T-helper 9 cell (primary cell): Measurements from ENCODE around the gene SUMO3.

Experiments
- DNase-seq: peaks from one replicate; pipeline ENCODE4 v3.0.0-alpha.2; 2020

SUMO3 gene

DNA sequence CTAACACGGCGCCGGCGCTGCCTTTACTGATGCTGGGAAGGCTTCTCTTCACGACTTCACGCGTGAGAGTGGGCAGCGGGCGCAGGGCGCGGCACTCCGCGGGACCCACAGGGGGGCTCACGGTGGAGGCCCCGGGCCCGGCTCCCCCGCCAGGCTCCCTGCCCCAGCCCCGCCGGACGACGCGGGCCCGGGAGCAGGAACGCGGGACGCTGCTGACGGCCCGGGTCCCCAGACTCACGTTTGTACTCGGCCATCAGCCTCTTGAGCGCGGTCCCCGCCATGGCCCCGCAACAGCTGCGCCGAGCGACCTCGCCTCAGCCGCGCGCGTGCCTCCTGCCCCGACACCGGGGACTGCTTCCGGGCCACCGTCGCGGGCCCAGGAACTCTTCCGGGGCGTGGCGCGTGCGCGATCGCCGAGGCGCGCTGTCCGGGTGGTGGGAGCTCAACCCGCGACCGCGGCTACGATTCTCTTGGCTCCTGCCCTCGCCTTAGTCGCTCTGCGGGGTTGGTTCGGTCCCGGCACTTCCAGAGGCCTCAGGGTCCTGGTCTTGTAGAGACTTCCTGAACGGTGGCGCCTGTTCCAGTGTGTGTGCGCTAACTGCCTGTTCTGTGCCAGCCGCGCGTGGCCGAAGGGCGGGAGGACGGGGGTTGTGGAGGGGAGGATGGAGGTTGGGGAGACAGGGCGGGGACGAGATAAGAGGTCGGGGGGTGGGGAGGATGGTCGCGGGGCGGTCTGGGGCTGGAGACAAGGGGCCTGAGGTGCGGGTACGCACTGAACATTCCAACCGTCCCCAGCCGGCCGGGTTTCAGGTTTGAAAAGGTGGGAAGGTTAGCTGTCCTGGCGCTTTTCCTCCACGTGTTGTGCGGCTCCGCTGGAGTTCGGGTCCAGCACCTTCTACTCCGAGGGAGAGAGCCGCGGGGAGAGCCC lies 16.1 kb downstream of the SUMO3 start, which contains the start of gene UBE2G2:
UBE2G2 (minus strand) TSS at position 353 of the 928 bp plus-strand sequence; CDS start at position 281, 72 bp downstream.
- DNase-seq, result peak; percentile 87

DNA sequence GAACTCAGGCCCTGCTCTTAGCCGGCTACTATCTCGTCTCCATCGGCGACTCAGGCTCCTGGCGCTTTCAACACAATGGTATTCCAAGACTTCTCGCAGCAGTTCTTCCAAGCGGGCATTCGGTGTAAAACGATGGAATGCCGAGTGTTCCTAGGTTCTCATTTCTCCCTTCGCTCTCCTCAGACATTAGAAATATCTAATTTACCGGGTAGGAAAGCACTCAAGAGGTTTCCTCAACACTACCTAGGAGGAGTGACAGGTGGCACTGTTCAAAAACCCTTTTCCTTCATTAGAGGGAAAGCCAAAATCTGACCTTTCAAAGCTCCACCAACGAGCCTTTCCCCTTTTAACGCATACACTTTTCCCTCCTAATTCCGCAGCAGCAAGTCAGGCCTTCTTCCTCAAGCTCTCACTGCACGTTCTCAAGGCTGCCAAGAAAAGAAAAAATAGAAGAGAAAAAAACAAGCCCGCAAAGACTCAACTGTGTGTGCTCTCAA lies 16.8 kb downstream of the SUMO3 start:
- no peak for DNase-seq

DNA sequence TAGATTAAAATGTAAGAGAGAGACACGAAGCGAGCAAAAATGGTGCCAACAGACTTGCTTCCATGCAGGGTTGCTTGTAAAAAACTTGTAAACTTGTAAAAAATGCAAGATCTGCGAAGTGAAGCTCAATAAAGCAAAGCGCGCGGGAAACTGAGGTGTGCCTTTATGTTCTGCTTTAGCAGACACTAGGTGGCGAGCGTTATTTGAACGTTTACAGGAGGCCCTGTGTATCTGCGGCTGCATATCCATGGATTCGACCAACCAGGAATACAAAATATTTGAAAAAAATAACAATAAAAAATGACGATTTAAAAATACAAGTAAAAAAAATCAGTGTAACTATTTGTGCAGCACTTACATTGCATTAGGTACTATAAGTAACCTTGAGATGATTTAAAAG lies 17.8 kb downstream of the SUMO3 start:
- no peak for DNase-seq

DNA sequence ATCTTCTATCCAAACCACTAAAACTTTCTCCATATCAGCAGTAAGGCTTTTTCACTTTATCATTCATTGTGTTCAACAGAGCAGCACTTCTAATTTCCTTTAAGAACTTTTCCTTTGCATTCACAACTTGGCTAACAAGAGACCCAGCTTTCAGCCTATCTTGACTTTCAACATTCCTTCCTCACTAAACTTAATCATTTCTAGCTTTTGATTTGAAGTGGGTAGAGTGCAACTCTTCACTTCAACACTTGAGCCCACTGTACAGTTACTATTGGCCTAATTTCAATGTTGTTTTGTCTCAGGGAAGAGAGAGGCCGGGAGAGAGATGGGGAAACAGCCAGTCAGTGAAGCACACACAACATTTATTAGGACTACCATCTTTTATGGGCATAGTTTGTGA lies 18.2 kb downstream of the SUMO3 start:
- no peak for DNase-seq

DNA sequence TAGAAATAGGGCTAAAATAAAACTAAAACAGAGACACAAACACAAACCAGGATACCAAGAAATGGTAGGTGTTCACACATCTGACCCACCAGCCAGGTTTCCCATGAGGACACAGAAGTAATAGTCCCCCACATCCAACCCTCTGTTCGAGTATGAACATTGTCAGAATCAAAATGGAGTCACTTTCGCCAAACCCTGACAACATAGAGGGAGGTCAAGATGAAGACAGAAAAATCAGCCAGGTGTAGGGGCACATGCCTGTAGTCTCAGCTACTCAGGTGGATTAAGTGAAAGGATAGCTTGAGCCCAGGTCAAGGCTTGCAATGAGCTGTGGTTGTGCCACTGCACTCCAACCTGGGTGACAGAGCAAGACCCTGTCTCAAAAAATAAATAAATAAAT lies 20.1 kb downstream of the SUMO3 start:
- no peak for DNase-seq

DNA sequence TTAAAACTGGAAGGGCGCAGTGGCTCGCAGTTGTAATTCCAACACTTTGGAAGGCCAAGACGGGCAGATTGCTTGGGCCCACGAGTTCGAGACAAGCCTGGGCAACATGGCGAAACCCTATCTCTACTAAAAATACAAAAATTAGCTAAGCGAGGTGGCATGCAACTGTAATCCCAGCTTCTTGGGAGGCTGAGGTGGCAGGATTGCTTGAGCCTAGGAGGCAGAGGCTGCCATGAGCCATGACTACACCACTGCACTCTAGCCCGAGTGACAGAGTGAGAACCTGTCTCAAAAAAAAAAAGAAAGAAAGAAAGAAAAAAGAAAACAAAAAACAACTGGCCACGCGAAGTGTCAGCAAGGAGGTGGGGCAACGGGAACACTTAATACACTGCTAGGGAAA lies 22.5 kb downstream of the SUMO3 start:
- no peak for DNase-seq

DNA sequence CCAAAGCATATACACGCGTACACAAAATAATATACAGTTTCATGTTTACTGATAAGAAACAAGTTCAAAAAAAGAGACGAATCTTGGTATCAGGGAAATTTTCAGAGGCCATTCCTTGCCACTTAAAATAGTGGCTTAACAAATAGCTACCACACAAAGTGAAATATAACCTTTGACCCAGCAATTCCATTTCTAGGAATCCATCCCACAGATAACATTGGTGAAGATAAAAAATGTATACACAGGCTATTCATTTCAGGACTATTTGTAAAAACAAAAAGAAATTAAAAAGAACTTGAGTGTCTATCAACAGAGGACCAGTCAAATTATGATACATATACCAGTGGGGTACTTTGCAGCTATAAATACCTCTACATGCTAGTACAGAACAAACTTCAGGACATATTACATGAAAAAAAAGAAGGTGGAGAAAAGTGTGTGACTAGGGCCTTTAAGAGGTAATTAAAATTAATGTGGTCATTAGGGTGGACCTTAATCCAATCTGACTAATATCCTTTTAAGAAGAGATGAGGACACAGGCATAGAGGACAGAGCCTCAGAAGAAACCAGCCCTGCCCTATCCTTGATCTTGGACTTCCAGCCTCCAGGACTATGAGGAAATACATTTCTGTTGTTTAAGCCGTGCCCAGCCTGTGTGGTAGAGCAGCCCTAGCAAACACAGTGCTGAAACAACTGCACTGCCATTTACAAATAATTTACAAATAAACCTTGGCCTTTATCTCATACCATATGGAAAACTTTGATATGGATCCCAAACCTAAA lies 24.1 kb downstream of the SUMO3 start:
- DNase-seq, result no peak

DNA sequence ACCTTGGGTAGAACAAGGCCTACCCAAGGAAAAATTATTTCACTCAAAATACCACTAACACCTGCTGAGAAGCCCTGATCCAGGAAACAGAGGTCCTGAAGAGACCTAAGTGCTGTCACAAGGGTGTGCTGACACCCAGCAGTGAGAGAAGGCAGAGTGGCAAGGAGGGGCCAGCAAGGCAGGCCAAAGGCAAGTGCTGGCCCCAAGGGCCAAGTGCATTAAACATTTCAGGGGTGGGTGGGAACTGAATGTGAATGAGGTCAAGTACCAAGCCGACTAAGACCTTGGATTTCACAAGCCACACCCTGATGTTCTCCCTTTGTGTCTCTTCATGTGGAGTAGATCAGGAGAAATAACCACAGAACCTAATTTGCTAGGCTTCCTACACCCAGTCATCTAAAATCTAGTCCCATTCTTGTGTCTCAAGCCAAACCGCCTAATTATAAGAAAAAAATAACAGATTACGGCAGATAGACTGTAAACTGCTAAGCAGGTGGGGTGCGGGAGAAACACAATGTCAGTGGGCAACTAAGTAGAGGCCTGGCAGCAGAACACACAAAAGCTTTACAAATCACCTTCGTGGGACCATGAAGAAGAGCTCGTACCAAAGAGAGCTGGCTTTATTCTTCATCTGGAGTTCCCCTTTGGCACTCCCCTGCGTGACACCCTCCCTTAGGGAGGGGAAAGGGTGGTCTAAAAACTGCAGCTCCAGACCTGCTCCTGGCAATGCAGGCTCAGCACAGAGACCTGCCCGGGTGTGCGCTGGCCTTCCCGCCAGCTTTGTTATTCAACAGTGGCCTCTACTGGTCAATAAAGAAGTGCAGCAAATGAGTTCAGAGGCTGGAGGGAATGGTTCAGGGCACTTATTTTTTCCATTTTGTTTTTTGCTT lies 24.9 kb downstream of the SUMO3 start:
- DNase-seq, result peak; percentile 31

DNA sequence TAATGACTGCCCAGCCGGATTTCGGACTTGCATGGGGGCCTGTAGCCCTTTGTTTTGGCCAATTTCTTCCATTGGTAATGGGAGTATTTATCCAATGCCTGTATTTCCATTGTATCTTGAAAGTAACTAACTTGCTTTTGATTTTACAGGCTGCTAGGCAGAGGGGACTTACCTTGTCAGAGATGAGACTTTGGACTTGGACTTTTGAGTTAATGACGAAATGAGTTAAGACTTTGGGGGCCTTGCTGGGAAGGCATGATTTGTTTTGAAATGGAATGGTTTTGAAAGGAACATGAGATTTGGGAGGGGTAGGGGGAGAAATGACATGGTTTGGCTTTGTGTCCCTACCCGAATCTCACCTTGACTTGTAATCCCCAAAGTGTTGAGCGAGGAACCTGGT lies 25.9 kb downstream of the SUMO3 start:
- DNase-seq, result no peak

DNA sequence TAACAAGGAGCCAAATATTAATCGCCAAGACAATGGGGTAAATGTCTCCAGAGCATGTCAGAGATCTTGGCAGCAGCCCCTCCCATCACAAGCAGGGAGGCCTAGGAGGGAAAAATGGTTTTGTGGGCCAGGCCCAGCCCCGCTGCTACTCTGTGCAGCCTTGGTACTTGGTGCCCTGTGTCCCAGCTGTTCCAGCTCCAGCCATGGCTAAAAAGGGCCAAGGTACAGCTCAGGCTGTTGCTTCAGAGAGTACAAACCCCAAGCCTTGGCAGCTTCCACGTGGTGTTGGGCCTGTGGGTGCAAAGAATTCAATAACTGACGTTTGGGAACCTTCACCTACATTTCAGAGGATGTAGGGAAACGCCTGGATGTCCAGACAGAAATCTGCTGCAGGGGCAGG lies 26.6 kb downstream of the SUMO3 start:
- no peak for DNase-seq

DNA sequence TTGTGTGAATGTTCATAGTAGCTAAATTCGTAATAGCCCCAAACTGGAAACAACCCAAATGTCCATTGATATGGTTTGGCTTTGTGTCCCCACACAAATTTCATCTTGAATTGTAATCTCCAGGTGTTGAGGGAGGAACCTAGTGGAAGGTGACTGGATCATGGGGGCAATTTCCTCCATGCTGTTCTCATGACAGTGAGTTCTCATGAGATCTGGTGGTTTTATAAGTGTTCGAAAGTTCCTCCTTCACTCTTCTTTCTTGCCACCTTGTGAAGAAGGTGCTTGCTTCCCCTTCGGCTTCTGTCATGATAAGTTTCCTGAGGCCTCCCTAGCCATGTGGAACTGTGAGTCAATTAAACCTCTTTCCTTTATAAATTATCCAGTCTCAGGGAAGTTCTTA lies 27.5 kb downstream of the SUMO3 start:
- no peak for DNase-seq

DNA sequence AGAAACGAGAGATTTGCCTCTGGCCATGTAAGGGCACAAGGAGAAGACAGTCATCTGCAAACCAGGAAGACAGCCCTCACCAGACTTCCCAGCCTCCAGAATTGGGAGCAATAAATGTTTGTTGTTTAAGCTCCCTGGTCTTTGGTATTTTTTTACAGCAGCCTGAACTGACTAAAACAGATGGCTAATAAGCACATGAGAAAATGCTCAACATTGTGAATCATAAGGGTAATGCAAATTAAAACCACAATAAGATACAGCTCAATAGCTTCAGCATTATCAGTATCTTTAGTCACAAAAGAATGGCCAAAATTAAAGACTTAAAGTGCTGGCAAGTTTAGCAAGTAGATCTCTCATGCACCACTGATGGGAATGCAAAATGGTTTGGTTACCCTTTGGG lies 28.0 kb downstream of the SUMO3 start:
- DNase-seq, result no peak

DNA sequence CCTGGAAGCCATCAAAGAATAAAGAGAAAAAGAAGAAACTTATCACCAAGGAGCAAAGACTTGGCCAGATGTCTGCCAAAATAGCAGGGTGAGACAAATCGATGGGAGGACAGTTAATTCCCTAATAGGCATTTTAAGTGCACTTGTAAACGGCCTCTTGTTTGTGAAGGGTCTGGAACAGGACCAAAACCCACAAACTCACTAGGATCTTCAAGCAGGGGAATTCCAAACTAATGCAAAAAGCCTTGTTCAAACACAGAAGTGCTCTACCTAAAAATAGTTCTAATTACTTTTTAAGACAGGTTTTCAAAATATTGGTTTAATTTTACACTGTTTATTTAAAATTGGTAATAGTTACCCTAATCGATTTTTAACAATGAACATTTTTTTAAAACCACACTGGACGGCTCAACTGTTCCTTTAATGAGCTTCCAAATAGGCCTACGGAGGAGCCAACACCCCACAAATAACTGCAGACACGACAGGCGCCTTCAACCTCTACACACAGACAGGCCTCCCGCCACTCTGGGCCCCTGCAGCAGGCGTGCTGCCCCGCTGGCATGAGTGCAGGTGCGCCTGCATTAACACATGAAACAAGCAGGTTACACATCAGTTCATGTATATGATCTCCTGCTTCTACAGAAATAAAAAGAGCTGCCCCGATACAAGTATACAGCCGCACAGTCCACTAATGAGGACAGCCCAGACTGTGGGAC lies 32.1 kb downstream of the SUMO3 start:
- no peak for DNase-seq

DNA sequence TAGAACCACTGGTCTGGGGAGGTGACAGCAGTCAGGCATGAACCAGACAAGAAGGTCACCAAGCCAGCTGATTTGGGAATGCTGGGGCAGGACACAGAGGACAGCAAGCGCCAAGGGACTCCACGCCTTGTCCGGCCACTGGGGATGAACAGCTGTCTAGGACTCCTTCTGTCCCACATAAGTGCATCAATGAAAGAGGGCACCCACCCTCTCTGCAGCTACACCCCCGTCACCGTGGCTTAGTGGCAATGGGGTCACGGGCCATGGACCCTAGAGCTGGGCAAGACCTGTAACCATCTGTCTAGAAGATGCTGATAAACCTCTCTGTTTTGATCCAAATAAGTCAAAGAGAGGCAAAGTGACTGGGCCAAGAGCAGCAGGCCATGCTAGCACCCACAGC lies 33.1 kb downstream of the SUMO3 start:
- DNase-seq, result no peak

DNA sequence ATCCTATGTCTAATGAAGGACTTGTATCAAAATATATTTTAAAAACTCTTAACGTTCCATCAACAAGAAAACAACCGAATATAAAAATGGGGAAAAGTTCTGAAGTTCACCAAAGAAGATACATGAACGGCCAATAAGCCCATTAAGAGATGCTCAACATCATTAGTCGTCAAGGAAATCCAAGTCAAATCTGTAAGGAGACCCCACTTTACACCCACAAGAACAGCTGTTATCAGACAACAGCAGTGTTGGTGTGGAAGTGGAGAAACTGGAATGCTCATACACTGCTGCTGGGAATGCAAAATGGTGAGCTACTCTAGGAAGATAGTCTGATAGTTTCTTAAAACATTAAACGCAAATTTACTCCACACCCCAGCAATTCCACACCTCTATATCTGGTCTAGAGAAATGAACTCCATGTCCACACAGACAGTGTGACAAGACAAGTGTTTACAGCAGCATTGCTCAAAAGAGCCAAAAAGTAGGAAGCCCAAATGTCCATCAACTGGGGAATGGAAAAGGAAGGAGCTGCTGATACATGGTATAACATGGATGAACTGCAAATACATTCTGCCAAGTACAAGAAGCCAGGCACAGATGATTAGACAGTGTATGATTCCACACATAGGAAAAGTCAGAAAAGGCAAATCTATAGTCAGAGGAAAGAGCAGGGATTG lies 34.7 kb downstream of the SUMO3 start:
- no peak for DNase-seq

DNA sequence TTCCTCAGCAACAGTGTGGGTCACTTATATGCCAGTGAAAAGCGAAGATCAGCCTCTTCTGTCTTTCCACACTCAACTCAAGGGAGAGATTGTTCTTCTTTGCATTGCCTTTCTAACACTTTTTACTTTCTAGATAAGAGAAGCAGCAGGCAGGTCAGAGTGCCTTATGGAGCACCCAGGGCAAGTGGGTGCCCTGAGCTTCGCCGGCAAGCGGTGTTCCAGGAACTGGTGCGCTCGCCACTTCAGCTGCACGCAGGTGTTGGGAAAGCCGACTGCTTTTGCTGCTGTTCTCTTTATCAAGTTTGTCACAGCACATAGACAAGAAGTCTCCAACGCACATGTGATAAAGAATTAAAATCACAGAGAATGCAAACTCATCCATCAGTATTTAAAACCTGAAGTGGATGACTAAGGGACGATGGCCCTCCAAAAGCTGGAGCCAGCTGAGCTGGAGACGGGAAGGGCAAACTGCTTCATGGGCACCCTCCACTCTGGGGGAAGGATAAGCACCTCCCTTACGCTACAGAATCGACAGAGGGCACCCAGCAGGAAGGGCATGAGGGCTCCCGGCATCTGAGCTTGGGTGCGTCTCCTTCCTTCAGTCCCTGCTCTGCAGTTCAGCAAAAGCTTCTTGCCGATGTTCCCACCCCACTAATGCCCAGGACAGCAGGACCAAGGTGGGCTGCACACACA lies 36.9 kb downstream of the SUMO3 start:
- no peak for DNase-seq

DNA sequence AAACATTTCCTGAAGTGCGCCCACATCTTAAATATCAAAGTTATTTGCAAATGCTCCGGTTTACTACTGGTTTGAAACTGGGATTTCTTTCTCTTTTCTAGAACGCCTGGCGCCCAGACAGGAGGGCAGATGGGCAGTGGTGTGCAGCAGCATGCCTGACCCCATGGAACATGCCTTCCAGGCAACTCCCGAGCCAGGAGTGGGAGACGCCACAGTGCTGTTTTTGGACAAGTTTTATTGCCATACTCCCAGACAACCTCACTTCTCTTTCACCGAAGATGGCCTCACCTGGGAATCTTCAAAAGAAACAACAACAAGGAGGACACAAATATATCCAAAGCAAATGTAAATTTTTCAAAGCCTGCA lies 37.7 kb downstream of the SUMO3 start:
- no peak for DNase-seq

DNA sequence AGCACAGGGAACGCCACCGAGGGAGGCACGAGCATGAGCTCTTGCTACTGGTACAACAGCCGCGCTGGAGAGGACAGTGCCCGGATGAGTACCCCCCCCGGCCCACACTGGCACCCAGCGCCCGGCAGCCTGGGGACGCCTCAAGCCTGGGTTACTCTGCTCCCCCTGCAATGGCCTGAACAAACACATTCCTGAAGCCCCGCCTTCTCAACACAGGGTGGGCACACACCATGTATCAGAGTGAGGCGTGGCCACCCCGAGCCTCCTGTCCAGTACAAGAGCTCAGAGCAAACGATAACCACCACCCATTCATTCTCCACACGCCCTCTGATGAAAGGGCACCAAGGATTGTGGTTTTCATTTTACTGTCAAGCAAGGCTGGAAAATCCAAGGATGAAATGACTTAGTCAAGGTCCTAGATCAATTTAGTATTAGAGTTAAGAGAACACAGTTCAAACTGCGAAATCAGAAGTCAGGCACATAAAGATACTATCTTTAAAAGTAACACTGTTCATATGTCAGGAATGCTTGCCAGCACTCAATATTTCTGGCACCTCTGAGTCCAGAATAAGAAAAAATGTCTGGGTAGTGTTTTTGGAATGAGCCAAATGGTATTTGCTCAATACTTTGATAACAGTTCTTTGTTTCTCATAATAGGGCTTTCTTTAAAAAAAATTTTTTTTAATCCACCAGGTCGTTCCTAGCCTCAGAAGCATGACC lies 38.3 kb downstream of the SUMO3 start:
- no peak for DNase-seq

DNA sequence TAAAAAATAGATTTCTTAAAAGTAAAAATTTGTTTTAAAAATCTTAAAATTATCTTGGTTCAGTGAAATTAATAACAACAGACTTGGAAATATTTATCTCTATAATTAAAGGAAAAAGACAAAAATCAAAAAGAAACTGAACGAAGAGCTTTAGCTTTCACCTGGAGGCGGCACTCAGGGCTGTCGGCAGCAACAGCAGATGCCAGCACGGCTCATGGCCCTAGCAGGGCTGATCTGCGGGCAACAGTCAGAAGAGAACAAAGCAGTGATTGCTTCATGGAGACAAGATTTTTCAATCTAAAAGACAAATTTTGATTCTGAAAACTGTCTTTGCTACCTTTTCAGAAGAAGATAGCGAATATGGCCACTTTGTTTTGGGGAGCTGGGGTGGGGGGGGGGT lies 38.9 kb downstream of the SUMO3 start:
- no peak for DNase-seq

DNA sequence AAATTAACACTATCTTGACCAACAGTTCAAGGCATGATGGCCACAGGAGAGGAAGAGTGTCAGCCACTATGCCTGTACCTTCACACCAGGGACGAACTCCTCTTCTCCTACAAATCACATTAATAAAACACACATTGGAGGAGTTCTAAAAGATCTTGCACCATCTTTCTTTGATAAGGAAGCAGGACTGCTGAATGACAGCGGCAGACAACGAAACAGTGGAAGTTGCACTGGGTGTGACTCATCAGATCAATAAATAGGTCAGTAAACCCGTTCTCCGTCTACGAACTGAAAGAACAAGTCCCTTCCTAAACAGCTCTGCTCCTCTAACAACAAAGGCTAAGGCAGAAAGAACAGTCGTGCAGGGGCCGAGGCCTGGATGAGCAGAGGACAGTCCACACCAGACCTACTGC lies 39.4 kb downstream of the SUMO3 start:
- DNase-seq, result no peak
